A549 treated with CpdA at 1 μM for 4 hours (cell line): ENCODE results near the gene ACSL4. TPM values are rescaled to one million over a fixed set of nuclear protein-coding genes. Genes with fewer than 3 reads are reported as not detected.

Experiments used
- total RNA-seq: library from RNA; stranded (reverse); fragments of 200-300 nt; extraction: Qiagen RNA extraction; gene quantifications from 5 replicates; pipeline ENCODE4 v1.2.3, GENCODE V29; 2022; ENCODE audit warnings: low read depth

Gene ACSL4
- total RNA-seq, result 21.0 to 37.0 TPM (median 26.4 TPM) in 5 replicates

GRCh38 chrX:109732807-109733612 is at the start of gene ACSL4:
TSS of gene ACSL4 (minus strand) at chrX:109733257. CDS start at chrX:109683363, 49,894 bp downstream.

GRCh38 chrX:109624641-109625616 is 108.1 kb downstream of the ACSL4 start, which contains the start of gene KCNE5:
TSS of gene KCNE5 (minus strand) at chrX:109625172. CDS start at chrX:109625020, 152 bp downstream.

Other genes with a start within 250 kb of the ACSL4 start
- gene NXT2, start 196.4 kb downstream of the ACSL4 start, total RNA-seq, result 8.2 to 12.1 TPM (median 9.5 TPM) in 5 replicates
- gene KCNE5, start 108.1 kb downstream of the ACSL4 start, total RNA-seq, result 0.12 to 0.21 TPM in 2 of 5 replicates, not detected in the others